ENCODE measurements around the gene MACROD2.

Gene MACROD2

DNA sequence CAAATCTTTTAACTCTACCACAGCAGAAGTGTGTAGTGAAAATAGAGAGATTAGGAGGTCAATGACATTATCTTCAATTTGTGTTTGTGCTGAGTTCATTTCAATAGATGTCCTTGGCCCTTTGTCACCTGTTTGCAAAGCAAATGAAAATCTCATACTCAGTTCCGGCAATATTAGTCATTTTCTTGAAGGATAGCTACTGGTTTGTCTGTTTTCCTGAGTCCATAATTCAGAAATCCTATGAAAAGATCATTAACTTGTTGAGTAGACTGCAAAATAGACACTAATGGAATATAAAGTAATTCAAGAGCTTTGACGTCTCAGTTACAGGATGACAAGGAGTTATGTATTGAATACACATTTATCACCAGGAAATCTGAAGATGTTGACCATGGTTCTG, 1163.2 kb downstream of the MACROD2 start:
- H3K36me3 ChIP-seq: no peaks in the 10 kb centered on the region
- no peak overlapping the region for H3K4me3 ChIP-seq (ENCODE audit: low read depth, low read length)
- TF ChIP-seq, protein P1, sequence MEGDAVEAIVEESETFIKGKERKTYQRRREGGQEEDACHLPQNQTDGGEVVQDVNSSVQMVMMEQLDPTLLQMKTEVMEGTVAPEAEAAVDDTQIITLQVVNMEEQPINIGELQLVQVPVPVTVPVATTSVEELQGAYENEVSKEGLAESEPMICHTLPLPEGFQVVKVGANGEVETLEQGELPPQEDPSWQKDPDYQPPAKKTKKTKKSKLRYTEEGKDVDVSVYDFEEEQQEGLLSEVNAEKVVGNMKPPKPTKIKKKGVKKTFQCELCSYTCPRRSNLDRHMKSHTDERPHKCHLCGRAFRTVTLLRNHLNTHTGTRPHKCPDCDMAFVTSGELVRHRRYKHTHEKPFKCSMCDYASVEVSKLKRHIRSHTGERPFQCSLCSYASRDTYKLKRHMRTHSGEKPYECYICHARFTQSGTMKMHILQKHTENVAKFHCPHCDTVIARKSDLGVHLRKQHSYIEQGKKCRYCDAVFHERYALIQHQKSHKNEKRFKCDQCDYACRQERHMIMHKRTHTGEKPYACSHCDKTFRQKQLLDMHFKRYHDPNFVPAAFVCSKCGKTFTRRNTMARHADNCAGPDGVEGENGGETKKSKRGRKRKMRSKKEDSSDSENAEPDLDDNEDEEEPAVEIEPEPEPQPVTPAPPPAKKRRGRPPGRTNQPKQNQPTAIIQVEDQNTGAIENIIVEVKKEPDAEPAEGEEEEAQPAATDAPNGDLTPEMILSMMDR (IDR thresholded peaks at IDR 0.05; ENCODE audit: low read depth, low read length): no peak

DNA sequence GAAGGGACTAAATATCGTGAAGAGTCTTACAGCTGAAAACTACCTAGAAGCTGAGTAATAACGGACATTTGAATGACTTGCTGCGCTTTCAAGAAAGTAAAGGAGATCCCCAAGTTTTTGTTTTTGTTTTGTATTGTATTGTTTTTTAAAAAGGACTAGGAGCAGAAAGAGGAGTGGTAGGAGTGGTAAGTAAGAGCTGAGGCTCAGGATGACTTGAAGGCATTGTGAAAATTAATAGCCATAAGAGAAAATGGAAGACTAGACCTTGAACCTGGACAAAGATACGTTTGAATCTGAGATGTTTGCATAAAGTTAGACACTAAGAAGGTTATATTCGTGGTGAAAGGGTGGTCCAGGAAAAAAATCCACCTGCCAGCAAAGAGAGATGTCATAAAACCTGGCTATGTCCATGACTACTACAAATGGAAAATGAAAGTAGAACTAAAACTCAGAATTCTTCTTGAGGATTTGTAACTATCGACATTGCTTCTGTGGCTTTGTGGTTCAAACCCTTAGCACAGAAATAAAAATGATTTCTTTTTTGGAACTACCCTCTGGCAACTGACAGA, 1166.8 kb downstream of the MACROD2 start:
- Histone ChIP-seq H3K4me3 (ENCODE audit: low read depth, low read length) (no peak overlapping the region), H3K4me1 (no peaks in the 10 kb centered on the region; the same call in 1 of the 2 replicates), H3K36me3 (no peaks in the 10 kb centered on the region), H3K9me3 (no peaks in the 10 kb centered on the region), H3K27me3 (no peaks in the 10 kb centered on the region)
- TF ChIP-seq, protein P1 (IDR thresholded peaks at IDR 0.05; ENCODE audit: low read depth, low read length): no peak
- DNase-seq: no peak

More for the DNA sequence above, 1163.2 kb downstream of the MACROD2 start:
- no peaks in the 10 kb centered on the region for H3K9me3 ChIP-seq
- no peaks in the 10 kb centered on the region for H3K27me3 ChIP-seq
- DNase-seq: no peak
- H3K4me1 ChIP-seq: no peaks in the 10 kb centered on the region; the same call in 1 of the 2 replicates

DNA sequence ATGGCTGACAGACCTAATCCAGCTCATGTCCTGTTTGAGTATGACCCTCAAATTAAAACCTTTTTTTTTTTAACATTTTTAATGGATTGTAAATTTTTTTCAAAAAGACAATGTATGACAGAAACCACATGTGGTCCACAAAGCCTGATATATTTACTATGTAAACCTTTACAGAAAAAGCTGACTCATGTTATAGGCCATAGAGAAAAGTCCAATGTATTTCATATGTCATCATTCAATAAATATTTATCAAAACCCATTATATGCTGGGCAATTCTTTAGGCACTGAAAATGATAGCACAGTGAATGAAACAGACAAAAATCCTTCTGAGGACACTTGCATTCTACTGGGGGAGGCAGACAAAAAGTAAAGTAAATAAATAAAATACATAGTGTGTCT, 1168.3 kb downstream of the MACROD2 start:
- DNase-seq: no peak
- Histone ChIP-seq H3K9me3 (no peaks in the 10 kb centered on the region), H3K36me3 (no peaks in the 10 kb centered on the region), H3K4me1 (peaks cover 6% of the 10 kb centered on the region), H3K27me3 (no peaks in the 10 kb centered on the region), H3K4me3 (ENCODE audit: low read depth, low read length) (no peak overlapping the region)
- TF ChIP-seq, protein P1 (IDR thresholded peaks at IDR 0.05; ENCODE audit: low read depth, low read length): no peak

DNA sequence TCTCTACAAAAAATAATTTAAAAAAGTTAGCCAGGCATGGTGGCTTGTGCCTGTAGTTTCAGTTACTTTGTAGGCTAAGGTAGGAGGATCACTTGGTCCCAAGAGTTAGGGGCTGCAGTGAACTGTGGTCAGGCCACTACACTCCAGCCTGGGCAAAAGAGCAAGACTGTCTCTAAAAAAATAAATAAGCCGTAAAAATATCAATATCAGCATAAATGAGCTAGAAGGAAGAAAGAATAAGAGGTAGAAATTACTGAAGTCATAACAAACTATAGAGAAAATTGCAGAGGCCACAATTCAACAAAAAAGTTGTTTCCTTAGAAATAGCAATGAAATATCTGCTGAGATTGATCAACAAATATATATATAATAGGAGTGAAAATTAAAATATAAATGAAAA, 1169.4 kb downstream of the MACROD2 start:
- no peak for DNase-seq
- Histone ChIP-seq H3K4me1 (peaks cover 6% of the 10 kb centered on the region), H3K27me3 (no peaks in the 10 kb centered on the region), H3K4me3 (ENCODE audit: low read depth, low read length) (no peak overlapping the region), H3K9me3 (no peaks in the 10 kb centered on the region), H3K36me3 (no peaks in the 10 kb centered on the region)
- TF ChIP-seq, protein P1 (IDR thresholded peaks at IDR 0.05; ENCODE audit: low read depth, low read length): no peak

DNA sequence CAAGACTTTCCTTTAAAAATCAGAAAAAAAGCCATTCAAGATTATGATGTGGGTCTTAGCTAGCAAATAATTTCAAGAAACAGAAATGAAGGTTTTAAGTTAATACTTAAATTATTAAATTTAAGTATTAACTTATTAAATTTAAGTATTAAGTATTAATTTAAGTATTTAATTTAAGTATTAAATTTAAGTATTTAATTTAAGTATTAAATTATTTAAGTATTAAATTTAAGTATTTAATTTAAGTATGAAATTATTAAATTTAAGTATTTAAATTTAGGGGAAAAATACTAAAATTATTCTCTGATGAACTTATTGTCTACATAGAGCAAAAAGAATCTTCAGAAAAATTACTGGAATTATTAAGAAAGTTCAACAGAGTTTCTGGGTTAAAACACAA, 1171.4 kb downstream of the MACROD2 start:
- peaks cover 6% of the 10 kb centered on the region for H3K4me1 ChIP-seq
- TF ChIP-seq, protein P1 (IDR thresholded peaks at IDR 0.05; ENCODE audit: low read depth, low read length): no peak
- H3K27me3 ChIP-seq: no peaks in the 10 kb centered on the region
- no peaks in the 10 kb centered on the region for H3K36me3 ChIP-seq
- no peak for DNase-seq
- H3K9me3 ChIP-seq: no peaks in the 10 kb centered on the region
- no peak overlapping the region for H3K4me3 ChIP-seq (ENCODE audit: low read depth, low read length)

DNA sequence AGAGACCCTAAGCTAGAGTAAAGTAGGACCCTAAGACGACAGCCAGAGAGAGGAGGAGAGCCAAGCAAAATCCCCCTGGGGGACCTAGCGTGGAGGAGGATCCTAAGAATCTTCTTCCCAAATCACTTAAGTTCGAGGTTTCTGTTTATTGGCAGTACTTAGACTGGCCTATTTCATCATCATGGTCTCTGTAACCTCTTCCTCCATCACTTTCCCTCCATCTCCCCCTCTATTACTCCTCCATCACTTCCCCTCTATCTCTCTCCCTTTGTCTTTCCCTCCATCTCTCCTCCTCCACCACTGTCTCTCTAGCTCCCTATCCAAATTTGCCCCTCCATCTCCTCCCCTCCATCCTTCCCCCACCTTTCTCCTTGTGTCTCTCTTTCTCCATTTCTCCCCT, 1175.7 kb downstream of the MACROD2 start:
- Histone ChIP-seq H3K9me3 (no peaks in the 10 kb centered on the region), H3K4me3 (ENCODE audit: low read depth, low read length) (no peak overlapping the region), H3K4me1 (peaks cover 6% of the 10 kb centered on the region), H3K27me3 (no peaks in the 10 kb centered on the region), H3K36me3 (no peaks in the 10 kb centered on the region)
- TF ChIP-seq, protein P1 (IDR thresholded peaks at IDR 0.05; ENCODE audit: low read depth, low read length): no peak
- DNase-seq: no peak
